AG09309 (cell line): ENCODE measurements around the gene PRKAR1B.

Experiments used
- DNase-seq: peaks from one replicate; pipeline ENCODE4 v3.0.0-alpha.2; 2010; ENCODE audit warnings: low read depth
- H3K4me3 ChIP-seq: 2 replicates; pipeline ENCODE4 v1.5.1; 2011; ENCODE audit warnings: mild to moderate bottlenecking, low read depth, low read length, moderate library complexity; ENCODE audit not compliant: control insufficient read depth
- TF ChIP-seq, protein P1 (sequence below): IDR thresholded peaks from 2 replicates; pipeline ENCODE4 v1.5.1; 2011; ENCODE audit warnings: mild to moderate bottlenecking, low read depth, low read length, inconsistent platforms; ENCODE audit not compliant: insufficient read depth, control insufficient read depth; ENCODE audit errors: missing control alignments

PRKAR1B gene

DNA sequence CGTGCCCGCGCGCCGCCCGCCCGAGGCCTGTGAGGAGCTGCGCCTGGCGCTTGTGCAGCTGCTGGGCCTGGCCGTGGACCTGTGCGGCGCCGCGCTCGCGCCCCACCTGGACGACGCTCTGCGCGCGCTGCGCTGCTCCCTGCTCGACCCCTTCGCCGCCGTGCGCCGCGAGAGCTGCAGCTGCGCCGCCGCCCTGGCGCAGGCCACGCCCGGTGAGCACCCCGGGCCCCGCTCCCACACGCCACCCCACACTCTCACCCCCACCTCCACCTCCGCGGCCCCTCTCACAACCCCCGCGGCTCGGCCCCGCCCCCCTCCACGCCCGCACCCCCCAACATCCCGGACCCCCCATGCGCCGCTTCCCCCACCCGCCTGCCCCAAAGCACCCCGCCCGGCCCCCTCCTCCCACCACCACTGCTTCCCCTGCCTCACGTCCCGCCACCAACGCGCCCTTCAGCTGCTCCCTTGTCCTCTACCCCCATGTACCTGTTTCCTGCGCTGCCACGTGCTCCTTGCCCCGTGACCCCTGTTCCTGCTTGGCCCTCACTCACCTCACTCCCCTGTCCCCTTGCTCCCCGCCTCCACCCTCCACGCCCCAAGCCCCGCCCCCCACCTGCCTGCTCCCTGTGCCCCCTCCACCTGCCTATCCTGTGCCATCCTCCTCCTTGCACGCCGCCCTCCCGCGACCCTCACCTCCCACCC, at the start of gene PRKAR1B:
Gene PRKAR1B (minus strand): TSS at position 178 of the 702 bp plus-strand sequence. CDS start 15,776 bp downstream, outside the sequence.
- H3K4me3 ChIP-seq, result peak within 1 kb of the TSS; percentile 75
- no peak for DNase-seq
- TF ChIP-seq, protein P1, sequence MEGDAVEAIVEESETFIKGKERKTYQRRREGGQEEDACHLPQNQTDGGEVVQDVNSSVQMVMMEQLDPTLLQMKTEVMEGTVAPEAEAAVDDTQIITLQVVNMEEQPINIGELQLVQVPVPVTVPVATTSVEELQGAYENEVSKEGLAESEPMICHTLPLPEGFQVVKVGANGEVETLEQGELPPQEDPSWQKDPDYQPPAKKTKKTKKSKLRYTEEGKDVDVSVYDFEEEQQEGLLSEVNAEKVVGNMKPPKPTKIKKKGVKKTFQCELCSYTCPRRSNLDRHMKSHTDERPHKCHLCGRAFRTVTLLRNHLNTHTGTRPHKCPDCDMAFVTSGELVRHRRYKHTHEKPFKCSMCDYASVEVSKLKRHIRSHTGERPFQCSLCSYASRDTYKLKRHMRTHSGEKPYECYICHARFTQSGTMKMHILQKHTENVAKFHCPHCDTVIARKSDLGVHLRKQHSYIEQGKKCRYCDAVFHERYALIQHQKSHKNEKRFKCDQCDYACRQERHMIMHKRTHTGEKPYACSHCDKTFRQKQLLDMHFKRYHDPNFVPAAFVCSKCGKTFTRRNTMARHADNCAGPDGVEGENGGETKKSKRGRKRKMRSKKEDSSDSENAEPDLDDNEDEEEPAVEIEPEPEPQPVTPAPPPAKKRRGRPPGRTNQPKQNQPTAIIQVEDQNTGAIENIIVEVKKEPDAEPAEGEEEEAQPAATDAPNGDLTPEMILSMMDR, result no peak

DNA sequence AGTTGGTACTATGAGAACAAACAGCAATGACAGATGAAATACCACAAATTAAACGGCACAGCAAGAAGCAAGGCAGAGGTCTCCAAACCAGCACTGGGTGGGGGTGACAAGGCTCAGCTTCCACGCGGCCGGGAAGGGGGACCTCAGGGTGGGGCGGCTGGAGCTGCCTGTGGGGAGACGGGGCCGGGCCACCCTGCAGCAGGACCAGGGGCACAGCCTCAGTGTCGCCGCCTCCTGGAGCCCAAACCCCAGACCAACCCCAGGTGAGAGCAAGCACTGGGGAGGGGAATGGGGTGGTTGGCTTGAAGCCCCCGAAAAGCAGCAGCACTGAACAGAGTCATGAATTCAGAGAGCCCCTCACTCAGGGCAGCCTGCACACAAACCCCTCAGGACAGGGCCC, 49.3 kb upstream of the PRKAR1B start:
- TF ChIP-seq, protein P1, result no peak

DNA sequence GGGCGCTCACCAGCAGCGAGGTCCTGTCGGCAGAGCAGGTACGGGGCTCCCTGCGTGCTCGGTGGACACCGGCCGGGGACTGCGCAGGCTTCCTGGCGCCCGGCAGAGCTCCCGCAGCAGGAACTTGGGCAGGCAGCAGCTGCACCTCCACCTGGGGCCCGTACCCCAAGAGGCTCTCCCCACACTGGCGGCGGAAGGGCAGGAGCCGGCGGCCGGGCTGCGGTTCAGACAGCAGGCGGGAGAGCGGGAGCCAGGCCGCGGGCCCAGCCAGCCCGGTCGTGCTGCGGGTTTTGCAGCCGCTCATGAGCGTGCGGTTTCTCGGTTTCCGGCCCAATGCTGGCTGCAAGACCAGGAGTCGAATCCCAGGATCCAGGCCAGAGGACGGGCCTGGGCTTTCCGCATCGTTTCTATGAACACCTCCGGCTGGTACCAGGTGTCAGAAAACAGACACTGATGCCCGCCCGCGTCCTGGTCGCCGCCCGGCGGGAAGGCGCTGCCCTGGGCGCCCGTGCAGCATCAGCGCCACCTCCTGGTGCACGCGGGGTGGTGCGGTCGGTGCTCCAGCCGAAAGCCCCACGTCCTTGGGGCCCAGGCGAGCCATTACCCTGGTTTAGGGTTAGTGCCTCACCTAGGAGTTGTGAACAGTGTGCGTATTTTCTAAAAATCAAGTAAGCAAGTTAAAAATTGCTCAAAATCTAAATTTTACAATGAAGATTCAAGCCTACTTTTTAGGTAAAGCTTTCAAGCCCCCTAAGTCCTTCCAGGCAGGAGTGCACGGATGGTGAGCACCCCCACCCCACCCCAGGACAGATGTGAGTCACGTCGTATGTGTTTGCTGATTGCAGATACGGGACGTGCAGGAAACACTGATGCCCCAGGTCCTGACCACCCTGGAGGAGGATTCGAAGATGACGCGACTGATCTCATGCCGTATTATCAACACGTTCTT, 47.4 kb upstream of the PRKAR1B start:
- DNase-seq, result no peak
- TF ChIP-seq, protein P1, result peak; percentile 80
- H3K4me3 ChIP-seq, result no peak overlapping the region

More for the DNA sequence above, 49.3 kb upstream of the PRKAR1B start:
- H3K4me3 ChIP-seq, result no peak overlapping the region
- DNase-seq, result no peak

DNA sequence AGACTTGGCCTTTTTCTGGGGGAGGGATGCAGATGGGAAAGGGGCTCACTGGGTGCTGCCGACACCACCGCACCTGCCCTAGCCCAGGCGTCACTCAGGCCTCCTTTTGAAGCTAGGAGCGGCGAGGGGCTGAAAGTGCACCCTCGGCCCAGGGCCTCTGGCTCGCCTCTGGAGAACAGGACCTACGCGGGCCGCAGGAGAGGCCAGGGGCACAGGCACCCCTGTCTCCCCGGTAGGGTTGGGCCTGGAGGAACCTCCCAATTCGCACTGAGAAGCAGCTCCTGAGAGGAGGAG, 46.5 kb upstream of the PRKAR1B start:
- DNase-seq, result no peak
- TF ChIP-seq, protein P1, result no peak

DNA sequence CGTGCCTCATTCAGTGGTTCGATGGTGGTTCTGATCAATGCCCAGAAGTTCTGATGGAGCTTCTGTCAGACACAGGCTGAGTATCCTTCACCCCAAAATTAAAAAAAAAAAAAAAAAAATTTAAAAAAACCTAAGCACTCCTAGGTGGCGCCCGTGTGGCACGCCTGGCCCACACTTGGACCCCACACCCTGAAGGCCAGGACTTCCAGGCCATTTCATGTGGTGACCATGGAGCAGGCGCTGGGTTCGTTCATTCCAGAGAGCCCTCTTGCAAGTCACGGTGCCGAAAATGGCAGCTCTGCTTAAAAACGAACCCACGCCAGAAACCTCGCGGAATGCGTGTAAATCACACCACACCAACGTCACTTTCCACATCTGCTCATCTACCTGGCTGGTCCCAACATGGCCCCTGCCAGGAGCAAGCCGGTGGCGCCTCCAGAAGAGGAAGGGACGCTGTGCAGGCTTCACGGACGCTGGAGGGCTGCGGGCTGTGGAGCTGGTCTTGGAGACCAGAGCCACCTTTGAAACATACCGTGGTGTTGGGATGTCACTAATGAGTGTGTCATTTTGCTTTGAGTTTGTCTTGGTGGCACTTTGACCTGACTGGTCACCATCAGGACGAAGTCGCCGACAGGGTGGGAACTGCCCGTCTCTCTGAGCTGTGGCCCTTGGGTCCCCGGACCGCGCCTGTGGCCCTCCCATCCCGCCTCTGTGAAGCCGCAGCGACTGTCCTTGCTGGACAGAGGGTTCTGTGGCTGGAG, 46.0 kb upstream of the PRKAR1B start:
- DNase-seq, result no peak
- no peak overlapping the region for H3K4me3 ChIP-seq
- TF ChIP-seq, protein P1, result no peak

More for the DNA sequence above, 46.5 kb upstream of the PRKAR1B start:
- H3K4me3 ChIP-seq, result no peak overlapping the region

DNA sequence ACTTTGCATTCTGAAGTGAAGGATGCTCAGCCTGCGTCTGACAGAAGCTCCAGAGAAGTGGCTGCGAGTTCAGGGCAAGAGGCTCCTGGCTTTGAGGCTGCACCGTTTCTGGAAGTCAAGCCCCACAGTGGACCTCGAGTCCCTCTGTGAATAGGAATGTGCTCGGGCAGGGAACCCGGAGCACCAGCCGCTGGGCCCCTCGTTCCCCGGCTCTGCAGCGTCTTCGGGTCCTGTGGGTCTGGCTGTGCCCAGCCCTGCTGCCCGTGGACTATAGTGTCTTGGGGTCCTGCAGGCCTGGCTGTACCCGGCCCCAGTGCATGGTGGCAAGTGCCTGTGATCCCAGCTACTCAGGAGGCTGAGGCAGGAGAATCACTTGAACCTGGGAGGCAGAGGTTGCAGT, 45.3 kb upstream of the PRKAR1B start:
- H3K4me3 ChIP-seq, result no peak overlapping the region
- TF ChIP-seq, protein P1, result no peak
- DNase-seq, result no peak
